SK-N-SH treated with all-trans-retinoic acid at 6 μM for 48 hours (cell line): ENCODE measurements around the gene CEMIP.

Experiments used
- ATAC-seq: fragments of 200-7000 bp; cut with Tn5 transposase; 3 replicates; pipeline ENCODE4 v1.9.1; 2020; ENCODE audit warnings: mild to moderate bottlenecking, moderate library complexity
- ARNTL ChIP-seq: fragments of 450-650 bp; formaldehyde crosslinking; IDR thresholded peaks from 2 replicates; pipeline ENCODE4 v1.5.0; 2020; ENCODE audit warnings: low read depth, mild to moderate bottlenecking, moderate library complexity, borderline replicate concordance
- CSDC2 ChIP-seq: fragments of 250-450 bp; sonication (Bioruptor Pico); IDR thresholded peaks from 2 replicates; pipeline ENCODE4 v1.5.0; 2020; ENCODE audit warnings: mild to moderate bottlenecking, moderate library complexity
- GLIS3 ChIP-seq: fragments of 250-450 bp; sonication (Bioruptor Pico); IDR thresholded peaks from 2 replicates; pipeline ENCODE4 v1.5.0; 2020; ENCODE audit warnings: mild to moderate bottlenecking, moderate library complexity
- ISL1 ChIP-seq: fragments of 250-450 bp; sonication (Bioruptor Pico); IDR thresholded peaks from 2 replicates; pipeline ENCODE4 v2.1.2; 2022; ENCODE audit warnings: mild to moderate bottlenecking, moderate library complexity
- PPARA ChIP-seq: fragments of 250-450 bp; sonication (Bioruptor Pico); IDR thresholded peaks from 2 replicates; pipeline ENCODE4 v1.5.0; 2020; ENCODE audit warnings: mild to moderate bottlenecking, borderline replicate concordance
- SNAI2 ChIP-seq: fragments of 250-450 bp; sonication (Bioruptor Pico); IDR thresholded peaks from 2 replicates; pipeline ENCODE4 v1.5.0; 2020; ENCODE audit warnings: mild to moderate bottlenecking, moderate library complexity
- TCF4 ChIP-seq: fragments of 250-450 bp; sonication (Bioruptor Pico); IDR thresholded peaks from 2 replicates; pipeline ENCODE4 v1.8.0; 2021; ENCODE audit warnings: mild to moderate bottlenecking, moderate library complexity, borderline replicate concordance
- TOX ChIP-seq: fragments of 250-450 bp; sonication (Bioruptor Pico); IDR thresholded peaks from 2 replicates; pipeline ENCODE4 v1.8.0; 2021; ENCODE audit warnings: mild to moderate bottlenecking, moderate library complexity, borderline replicate concordance
- ZFP30 ChIP-seq: fragments of 450-650 bp; formaldehyde crosslinking; IDR thresholded peaks from 2 replicates; pipeline ENCODE4 v1.5.0; 2022; ENCODE audit warnings: mild to moderate bottlenecking, moderate library complexity
- ZNF565 ChIP-seq: fragments of 450-650 bp; formaldehyde crosslinking; conservative IDR thresholded peaks from 2 replicates; pipeline ENCODE4 v1.5.0; 2020; ENCODE audit warnings: low read depth, mild to moderate bottlenecking, moderate library complexity
- ZNF70 ChIP-seq: fragments of 450-650 bp; formaldehyde crosslinking; IDR thresholded peaks from 2 replicates; pipeline ENCODE4 v1.5.0; 2020; ENCODE audit warnings: mild to moderate bottlenecking, moderate library complexity
- ZNF8 ChIP-seq: fragments of 450-650 bp; formaldehyde crosslinking; IDR thresholded peaks from 2 replicates; pipeline ENCODE4 v1.5.0; 2020; ENCODE audit warnings: mild to moderate bottlenecking, moderate library complexity
- TF ChIP-seq, protein P1 (sequence below): fragments of 250-450 bp; sonication (Bioruptor Pico); IDR thresholded peaks from 2 replicates; pipeline ENCODE4 v1.5.1; 2021; ENCODE audit warnings: mild to moderate bottlenecking, moderate library complexity
- TF ChIP-seq, protein P2 (sequence below): fragments of 250-450 bp; sonication (Bioruptor Pico); IDR thresholded peaks from 2 replicates; pipeline ENCODE4 v1.8.0; 2020; ENCODE audit warnings: mild to moderate bottlenecking, moderate library complexity, borderline replicate concordance
- TF ChIP-seq, protein P3 (sequence below): fragments of 250-450 bp; sonication (Bioruptor Pico); IDR thresholded peaks from 2 replicates; pipeline ENCODE4 v1.5.0; 2020; ENCODE audit warnings: mild to moderate bottlenecking, moderate library complexity
- TF ChIP-seq, protein P4 (sequence below): fragments of 250-450 bp; sonication (Bioruptor Pico); IDR thresholded peaks from 2 replicates; pipeline ENCODE4 v1.8.0; 2021; ENCODE audit warnings: low read depth, mild to moderate bottlenecking, moderate library complexity, borderline replicate concordance
- TF ChIP-seq, protein P5 (sequence below): fragments of 250-450 bp; sonication (Bioruptor Pico); IDR thresholded peaks from 2 replicates; pipeline ENCODE4 v1.5.1; 2020; ENCODE audit warnings: low read depth, mild to moderate bottlenecking, moderate library complexity

CEMIP gene

DNA sequence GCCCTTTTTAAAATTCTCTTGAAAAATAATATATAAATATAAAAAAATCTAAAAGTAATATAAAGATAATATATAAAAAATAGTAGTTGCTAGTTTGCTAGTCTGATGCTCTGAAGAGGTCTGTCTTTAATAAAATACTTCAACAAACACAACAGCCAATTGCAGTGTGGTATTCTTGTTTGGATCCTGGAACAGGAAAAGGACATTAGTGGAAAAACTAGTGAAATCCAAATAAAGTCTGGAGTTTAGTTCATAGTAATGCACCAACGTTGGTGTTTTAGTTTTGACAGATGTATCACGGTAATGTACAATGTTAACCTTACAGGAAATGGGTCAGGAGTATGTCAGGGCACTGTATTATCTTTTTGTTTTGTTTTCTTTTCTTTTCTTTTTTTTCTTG is 26.0 kb upstream of the CEMIP start (continued):
- TF ChIP-seq, protein P1, sequence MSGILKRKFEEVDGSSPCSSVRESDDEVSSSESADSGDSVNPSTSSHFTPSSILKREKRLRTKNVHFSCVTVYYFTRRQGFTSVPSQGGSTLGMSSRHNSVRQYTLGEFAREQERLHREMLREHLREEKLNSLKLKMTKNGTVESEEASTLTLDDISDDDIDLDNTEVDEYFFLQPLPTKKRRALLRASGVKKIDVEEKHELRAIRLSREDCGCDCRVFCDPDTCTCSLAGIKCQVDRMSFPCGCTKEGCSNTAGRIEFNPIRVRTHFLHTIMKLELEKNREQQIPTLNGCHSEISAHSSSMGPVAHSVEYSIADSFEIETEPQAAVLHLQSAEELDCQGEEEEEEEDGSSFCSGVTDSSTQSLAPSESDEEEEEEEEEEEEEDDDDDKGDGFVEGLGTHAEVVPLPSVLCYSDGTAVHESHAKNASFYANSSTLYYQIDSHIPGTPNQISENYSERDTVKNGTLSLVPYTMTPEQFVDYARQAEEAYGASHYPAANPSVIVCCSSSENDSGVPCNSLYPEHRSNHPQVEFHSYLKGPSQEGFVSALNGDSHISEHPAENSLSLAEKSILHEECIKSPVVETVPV (CRISPR knock-in tag) = no peak

DNA sequence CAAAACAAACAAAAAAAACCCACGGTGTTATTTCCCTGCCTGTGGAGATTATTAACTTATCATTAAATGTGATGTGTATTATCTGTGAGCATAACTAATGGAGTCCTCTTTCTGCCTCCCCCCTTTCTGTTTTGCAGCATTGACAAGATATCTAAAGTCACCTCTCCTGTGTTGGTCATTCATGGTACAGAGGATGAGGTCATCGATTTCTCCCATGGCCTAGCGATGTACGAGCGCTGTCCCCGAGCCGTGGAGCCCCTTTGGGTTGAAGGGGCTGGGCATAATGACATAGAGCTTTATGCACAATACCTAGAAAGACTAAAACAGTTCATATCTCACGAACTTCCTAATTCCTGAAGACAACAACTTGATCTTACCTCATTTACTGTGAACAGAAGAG is 25.2 kb upstream of the CEMIP start:
- ATAC-seq = no peak
- no peak for TF ChIP-seq ARNTL (CRISPR knock-in tag)
- TF ChIP-seq, all 23 proteins: peak for 0

DNA sequence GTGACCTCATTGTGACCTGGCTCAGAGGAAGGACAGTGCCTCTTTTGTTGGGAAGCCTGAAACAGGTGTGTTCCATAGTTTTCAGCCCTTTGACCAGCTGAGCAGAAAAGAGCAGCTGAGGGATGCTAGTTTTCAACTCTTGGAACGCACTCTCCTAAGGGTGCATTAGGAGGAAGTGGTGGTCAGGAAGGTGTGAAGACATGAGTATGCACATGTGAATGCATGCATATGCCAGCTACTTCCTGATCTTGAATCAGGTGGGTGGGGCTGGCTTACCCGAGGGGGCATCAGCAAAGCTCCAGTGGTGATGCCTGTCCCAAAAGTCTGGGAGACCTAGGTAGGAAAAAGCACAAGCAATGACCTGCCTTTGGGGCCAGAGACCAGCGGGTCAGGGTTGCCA is 23.3 kb upstream of the CEMIP start:
- no peak for TF ChIP-seq ISL1 (CRISPR knock-in tag)
- TF ChIP-seq, protein P2, sequence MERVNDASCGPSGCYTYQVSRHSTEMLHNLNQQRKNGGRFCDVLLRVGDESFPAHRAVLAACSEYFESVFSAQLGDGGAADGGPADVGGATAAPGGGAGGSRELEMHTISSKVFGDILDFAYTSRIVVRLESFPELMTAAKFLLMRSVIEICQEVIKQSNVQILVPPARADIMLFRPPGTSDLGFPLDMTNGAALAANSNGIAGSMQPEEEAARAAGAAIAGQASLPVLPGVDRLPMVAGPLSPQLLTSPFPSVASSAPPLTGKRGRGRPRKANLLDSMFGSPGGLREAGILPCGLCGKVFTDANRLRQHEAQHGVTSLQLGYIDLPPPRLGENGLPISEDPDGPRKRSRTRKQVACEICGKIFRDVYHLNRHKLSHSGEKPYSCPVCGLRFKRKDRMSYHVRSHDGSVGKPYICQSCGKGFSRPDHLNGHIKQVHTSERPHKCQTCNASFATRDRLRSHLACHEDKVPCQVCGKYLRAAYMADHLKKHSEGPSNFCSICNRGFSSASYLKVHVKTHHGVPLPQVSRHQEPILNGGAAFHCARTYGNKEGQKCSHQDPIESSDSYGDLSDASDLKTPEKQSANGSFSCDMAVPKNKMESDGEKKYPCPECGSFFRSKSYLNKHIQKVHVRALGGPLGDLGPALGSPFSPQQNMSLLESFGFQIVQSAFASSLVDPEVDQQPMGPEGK (CRISPR knock-in tag) = no peak
- no peak for TF ChIP-seq TOX (CRISPR knock-in tag)
- no peak for TF ChIP-seq ARNTL (CRISPR knock-in tag)
- TF ChIP-seq, protein P3, sequence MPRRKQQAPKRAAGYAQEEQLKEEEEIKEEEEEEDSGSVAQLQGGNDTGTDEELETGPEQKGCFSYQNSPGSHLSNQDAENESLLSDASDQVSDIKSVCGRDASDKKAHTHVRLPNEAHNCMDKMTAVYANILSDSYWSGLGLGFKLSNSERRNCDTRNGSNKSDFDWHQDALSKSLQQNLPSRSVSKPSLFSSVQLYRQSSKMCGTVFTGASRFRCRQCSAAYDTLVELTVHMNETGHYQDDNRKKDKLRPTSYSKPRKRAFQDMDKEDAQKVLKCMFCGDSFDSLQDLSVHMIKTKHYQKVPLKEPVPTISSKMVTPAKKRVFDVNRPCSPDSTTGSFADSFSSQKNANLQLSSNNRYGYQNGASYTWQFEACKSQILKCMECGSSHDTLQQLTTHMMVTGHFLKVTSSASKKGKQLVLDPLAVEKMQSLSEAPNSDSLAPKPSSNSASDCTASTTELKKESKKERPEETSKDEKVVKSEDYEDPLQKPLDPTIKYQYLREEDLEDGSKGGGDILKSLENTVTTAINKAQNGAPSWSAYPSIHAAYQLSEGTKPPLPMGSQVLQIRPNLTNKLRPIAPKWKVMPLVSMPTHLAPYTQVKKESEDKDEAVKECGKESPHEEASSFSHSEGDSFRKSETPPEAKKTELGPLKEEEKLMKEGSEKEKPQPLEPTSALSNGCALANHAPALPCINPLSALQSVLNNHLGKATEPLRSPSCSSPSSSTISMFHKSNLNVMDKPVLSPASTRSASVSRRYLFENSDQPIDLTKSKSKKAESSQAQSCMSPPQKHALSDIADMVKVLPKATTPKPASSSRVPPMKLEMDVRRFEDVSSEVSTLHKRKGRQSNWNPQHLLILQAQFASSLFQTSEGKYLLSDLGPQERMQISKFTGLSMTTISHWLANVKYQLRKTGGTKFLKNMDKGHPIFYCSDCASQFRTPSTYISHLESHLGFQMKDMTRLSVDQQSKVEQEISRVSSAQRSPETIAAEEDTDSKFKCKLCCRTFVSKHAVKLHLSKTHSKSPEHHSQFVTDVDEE (CRISPR knock-in tag) = no peak
- no peak for TF ChIP-seq GLIS3
- TF ChIP-seq SNAI2 (CRISPR knock-in tag) = no peak
- TF ChIP-seq, protein P4, sequence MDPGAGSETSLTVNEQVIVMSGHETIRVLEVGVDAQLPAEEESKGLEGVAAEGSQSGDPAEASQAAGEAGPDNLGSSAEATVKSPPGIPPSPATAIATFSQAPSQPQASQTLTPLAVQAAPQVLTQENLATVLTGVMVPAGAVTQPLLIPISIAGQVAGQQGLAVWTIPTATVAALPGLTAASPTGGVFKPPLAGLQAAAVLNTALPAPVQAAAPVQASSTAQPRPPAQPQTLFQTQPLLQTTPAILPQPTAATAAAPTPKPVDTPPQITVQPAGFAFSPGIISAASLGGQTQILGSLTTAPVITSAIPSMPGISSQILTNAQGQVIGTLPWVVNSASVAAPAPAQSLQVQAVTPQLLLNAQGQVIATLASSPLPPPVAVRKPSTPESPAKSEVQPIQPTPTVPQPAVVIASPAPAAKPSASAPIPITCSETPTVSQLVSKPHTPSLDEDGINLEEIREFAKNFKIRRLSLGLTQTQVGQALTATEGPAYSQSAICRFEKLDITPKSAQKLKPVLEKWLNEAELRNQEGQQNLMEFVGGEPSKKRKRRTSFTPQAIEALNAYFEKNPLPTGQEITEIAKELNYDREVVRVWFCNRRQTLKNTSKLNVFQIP (CRISPR knock-in tag) = no peak
- no peak for TF ChIP-seq ZNF8
- TF ChIP-seq, protein P1 (CRISPR knock-in tag) = no peak
- no peak for TF ChIP-seq ZFP30 (CRISPR knock-in tag)
- TF ChIP-seq TCF4 (CRISPR knock-in tag) = no peak
- TF ChIP-seq CSDC2 = no peak
- TF ChIP-seq, protein P5, sequence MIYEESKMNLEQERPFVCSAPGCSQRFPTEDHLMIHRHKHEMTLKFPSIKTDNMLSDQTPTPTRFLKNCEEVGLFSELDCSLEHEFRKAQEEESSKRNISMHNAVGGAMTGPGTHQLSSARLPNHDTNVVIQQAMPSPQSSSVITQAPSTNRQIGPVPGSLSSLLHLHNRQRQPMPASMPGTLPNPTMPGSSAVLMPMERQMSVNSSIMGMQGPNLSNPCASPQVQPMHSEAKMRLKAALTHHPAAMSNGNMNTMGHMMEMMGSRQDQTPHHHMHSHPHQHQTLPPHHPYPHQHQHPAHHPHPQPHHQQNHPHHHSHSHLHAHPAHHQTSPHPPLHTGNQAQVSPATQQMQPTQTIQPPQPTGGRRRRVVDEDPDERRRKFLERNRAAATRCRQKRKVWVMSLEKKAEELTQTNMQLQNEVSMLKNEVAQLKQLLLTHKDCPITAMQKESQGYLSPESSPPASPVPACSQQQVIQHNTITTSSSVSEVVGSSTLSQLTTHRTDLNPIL (CRISPR knock-in tag) = no peak
- TF ChIP-seq, all 23 proteins: peak for 0
- ATAC-seq = no peak

DNA sequence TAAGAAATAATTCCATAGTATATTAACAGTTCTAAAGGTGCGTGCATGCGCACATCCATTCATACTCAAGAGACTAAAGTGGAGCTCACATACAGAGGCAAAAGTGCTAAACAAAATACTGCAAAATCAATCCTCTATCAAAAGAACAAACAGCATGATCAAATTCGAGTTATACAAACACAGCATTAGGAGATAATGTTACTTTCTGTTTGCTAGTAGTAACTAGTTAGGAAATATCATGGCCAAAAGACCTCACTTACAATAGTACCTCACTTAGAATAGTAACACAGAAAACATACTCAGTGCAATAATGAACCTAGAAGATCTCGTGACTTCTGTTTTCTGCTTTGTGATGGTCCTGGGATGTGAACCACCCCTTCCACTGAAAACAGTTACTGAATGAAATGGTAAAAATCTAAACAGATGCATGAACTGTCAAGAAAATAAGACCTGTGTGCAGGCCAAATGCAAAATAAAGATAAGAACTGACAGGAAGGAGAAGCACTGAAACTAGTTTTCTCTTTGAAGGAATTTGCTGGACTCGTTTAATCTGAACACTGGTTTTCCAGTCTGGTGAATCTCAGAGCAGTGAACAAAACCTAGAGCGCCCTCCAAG is 20.9 kb upstream of the CEMIP start:
- TF ChIP-seq ZNF70 (CRISPR knock-in tag) = no peak
- TF ChIP-seq, protein P4 (CRISPR knock-in tag) = no peak
- TF ChIP-seq ZNF565 (CRISPR knock-in tag) = no peak
- no peak for TF ChIP-seq ZFP30 (CRISPR knock-in tag)
- TF ChIP-seq TCF4 (CRISPR knock-in tag) = no peak
- TF ChIP-seq, protein P1 (CRISPR knock-in tag) = no peak
- no peak for TF ChIP-seq ISL1 (CRISPR knock-in tag)
- no peak for TF ChIP-seq PPARA (CRISPR knock-in tag)
- TF ChIP-seq, all 23 proteins: peak for 0
- no peak for ATAC-seq
